22Rv1 (cell line): ENCODE measurements around the gene DACH1.

Experiments used
- H3K27ac ChIP-seq: fragments of 450-650 bp; 2 replicates; pipeline ENCODE4 v1.5.1; 2017
- ZFX ChIP-seq: fragments of 450-650 bp; IDR thresholded peaks from 2 replicates; pipeline ENCODE4 v1.6.1; 2017; ENCODE audit warnings: antibody characterized with exemption, borderline replicate concordance
- TF ChIP-seq, protein P1 (sequence below): fragments of 450-650 bp; IDR thresholded peaks from 2 replicates; pipeline ENCODE4 v1.5.1; 2017; ENCODE audit warnings: mild to moderate bottlenecking

Gene DACH1

DNA sequence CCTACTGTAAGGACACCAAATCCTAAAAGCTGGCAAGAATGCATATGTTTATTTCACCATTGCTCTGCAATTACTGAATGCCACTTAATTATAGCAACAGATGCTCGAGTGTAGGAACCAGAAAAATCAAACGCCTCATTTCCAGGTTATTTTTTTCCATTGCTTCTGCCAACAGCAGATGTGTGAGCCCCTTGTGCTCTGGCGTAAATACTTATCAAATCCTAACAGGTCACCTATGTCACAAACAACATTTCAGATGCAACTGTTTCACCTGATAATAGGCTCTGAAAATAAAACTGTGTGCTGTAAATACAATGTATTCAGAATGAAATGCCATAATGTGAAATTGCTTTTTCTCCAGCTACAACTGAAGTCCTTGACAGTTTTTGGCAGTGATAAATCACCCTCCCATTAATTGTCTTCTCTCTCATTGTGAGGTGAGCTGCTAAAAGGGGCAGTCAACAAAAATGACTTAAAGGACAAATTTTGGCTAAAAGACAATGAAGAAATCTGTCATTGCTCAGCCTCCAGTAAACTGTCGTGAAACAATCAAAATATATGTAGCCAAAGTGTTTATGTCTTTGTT lies 344.0 kb downstream of the DACH1 start:
- TF ChIP-seq, protein P1, sequence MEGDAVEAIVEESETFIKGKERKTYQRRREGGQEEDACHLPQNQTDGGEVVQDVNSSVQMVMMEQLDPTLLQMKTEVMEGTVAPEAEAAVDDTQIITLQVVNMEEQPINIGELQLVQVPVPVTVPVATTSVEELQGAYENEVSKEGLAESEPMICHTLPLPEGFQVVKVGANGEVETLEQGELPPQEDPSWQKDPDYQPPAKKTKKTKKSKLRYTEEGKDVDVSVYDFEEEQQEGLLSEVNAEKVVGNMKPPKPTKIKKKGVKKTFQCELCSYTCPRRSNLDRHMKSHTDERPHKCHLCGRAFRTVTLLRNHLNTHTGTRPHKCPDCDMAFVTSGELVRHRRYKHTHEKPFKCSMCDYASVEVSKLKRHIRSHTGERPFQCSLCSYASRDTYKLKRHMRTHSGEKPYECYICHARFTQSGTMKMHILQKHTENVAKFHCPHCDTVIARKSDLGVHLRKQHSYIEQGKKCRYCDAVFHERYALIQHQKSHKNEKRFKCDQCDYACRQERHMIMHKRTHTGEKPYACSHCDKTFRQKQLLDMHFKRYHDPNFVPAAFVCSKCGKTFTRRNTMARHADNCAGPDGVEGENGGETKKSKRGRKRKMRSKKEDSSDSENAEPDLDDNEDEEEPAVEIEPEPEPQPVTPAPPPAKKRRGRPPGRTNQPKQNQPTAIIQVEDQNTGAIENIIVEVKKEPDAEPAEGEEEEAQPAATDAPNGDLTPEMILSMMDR, result no peak
- no peak for TF ChIP-seq ZFX
- no peak overlapping the region for H3K27ac ChIP-seq

DNA sequence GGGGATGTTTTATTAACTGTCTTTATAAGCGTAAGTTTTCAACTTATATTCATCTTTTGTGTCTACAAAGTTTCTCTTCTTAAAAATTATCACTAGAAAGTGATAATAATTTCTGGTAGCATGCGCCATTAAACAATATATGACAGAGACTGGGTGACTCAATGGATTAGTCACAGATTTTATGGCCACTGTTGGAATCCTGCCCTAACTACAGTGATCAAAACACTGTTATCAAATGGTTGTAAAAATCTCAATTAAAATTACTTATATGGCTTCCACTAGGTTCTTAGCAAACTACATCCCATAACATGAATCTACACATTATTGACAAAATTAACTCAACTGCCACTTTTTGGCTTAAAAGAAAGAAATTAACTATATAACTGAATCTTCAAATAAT lies 350.0 kb downstream of the DACH1 start:
- H3K27ac ChIP-seq, result no peak overlapping the region
- TF ChIP-seq, protein P1, result no peak
- no peak for TF ChIP-seq ZFX

DNA sequence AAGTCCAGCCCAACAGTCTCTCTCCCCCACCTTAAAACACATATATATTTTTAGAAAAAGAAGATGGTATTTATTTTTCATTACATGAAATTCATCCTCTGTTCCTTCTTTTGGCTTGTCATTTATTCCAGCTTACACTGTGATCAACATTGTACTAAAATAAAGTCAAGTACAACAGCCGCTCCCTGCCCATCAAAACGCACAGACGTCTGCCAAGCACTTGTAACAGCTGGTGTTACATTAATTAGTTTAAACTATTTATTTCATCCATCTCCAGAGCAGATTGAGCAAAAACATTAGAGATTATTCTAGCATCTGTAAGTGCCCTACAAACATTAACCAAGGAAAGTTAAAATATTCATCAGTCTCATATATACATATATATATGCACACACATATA lies 350.5 kb downstream of the DACH1 start:
- TF ChIP-seq, protein P1, result no peak
- TF ChIP-seq ZFX, result no peak
- H3K27ac ChIP-seq, result no peak overlapping the region

DNA sequence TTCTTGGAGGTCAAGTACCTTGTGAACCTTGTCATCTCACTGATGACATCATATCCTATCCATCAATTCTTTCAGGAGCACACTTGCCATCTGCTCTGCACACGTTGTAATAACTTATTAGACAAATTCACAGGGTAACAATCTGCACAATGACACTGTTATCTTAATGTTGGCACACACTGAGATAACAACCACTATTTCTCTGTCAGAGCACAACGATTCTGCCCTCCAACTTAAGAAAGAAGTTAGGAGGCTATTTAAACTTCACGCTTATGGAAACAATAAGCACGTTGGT lies 351.3 kb downstream of the DACH1 start:
- TF ChIP-seq, protein P1, result no peak
- no peak overlapping the region for H3K27ac ChIP-seq

DNA sequence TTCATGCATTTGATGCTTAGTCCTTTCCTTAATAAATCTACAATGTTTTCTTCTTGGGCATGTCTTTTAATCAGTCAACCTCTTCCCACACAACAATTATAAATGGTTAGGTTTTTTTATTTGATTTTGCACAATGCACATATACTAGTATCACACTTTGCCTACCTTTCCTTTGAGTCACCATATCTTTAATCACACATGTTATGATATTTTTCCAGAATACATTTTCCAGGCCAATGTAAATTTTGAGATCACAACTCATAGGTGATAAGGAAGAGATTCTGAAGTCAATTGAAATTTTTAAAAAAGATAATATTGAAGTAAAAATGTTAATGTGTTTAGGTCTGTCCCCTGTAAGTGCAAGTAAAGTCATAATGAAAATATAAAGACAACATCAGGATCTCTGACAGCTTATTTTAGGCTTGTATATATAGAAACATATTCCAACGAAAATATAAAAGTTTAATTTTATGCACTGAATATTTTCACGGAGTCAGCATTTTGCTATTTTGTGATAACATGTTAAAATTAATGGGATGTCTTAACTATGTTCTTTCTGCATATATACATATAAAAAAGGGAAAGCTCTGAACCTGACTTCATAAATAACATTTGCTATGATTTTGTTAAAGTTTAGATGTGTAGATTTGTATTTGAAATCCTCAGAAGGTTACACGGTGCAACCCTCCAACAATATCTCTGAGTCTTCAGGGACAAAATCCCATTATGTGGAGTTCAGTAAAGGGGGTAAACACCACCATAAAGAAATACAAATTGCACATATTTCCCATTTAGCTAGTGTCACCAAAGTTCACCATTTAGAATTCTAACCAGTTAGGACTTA lies 351.9 kb downstream of the DACH1 start:
- no peak overlapping the region for H3K27ac ChIP-seq
- TF ChIP-seq, protein P1, result no peak
- no peak for TF ChIP-seq ZFX

DNA sequence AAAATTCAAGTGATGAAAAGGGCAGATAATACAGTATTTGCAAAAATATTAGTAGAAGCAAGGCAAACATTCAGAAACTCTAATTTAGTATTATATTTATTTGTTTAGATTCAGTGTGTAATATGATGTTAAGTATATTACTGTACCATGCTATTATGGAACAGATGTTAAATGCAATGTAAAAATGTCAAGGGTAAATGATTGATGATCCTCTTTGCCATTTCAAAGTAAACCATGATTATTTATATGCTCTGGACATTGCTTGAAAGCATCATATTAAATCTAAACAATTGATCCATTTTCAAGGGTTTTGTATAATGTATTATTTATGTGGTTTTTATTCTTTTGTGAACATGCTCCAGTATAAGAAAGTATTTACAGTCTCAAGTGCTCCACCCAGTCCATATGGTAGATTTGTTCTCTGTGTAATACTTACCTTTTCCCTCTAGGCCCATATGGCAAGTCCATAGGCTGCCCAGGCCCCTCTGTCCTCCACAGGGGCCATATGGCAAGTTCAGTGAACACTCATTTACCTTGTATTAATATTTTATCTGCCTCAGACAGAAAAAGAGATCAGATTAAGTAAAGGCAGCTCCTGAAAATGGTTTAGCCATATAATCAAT lies 353.5 kb downstream of the DACH1 start:
- TF ChIP-seq ZFX, result no peak
- TF ChIP-seq, protein P1, result no peak
- H3K27ac ChIP-seq, result no peak overlapping the region

DNA sequence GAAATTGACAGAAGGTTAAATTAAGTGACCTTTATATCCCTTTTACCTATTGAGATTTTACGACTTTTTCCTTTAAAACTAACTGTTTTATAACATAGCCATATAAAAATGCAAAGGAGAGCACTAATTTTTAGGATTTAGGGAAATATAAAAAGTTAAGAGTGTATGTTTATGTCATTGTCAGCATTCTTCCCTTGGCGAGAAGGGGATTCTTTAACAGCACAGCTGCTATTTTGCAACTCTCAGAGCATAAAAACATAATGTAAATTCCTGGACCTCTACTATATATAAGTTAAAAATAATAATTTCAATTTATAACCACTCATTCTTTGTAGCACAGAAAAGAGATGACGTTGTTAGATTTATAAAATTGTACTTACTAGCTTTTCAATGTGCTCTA lies 363.2 kb downstream of the DACH1 start:
- no peak overlapping the region for H3K27ac ChIP-seq
- no peak for TF ChIP-seq ZFX
